ENCODE measurements around the gene MEF2A.
"Not testable (repeated sequence)": the region's sequence is repeated elsewhere in the genome, so short reads cannot be mapped to it uniquely, and the experiment has no call there.

Gene MEF2A

DNA sequence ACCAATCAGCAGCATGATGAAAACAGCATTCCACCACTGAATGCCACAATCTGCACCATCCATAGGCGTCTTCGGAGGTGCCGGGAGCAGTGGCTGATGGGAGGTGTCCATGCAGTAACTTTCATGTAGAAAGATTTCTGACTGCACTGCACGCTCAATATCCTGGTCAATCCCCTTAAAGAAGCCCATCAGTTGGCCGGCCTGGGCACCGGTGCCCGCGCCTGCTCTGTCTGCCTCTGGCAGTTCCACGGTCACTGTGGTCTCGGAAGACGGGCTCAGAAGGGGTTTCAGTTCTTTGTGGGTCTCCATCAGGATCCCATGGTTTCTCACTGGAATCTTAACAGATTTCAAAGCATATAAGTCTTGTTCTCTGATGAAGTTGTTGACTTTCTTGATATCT lies 163.5 kb downstream of the MEF2A start:
- Histone ChIP-seq H3K4me3 (ENCODE audit: low read length in 2 of 2) (no peak overlapping the region), H3K4me1 (ENCODE audit: control insufficient read depth, insufficient read depth, low read length) (peaks cover 13% of the 10 kb centered on the region)

GRCh38 chr15:99729920-99730319 lies 164.1 kb downstream of the MEF2A start:
- no peaks in the 10 kb centered on the region for H3K9me3 ChIP-seq (ENCODE audit: control insufficient read depth in 2 of 2, low read length in 2 of 2)
- peaks cover 9 to 15% of the 10 kb centered on the region in 2 donors for H3K36me3 ChIP-seq (ENCODE audit: control insufficient read depth in 2 of 2, insufficient read depth in 2 of 2, low read length in 2 of 2)
- peaks cover 13% of the 10 kb centered on the region for H3K4me1 ChIP-seq (ENCODE audit: control insufficient read depth, insufficient read depth, low read length)
- no peak overlapping the region for H3K9ac ChIP-seq (ENCODE audit: low read length in 2 of 2)
- H3K27me3 ChIP-seq (ENCODE audit: control insufficient read depth in 1 of 2, insufficient read depth in 2 of 2, low read length in 2 of 2) = no peaks in the 10 kb centered on the region
- no peak overlapping the region for H3K4me3 ChIP-seq (ENCODE audit: low read length in 2 of 2)
- no peak overlapping the region for H3K27ac ChIP-seq (ENCODE audit: low read length)

More for the DNA sequence above, 163.5 kb downstream of the MEF2A start:
- no peak overlapping the region for H3K9ac ChIP-seq (ENCODE audit: low read length in 2 of 2)
- no peaks in the 10 kb centered on the region for H3K27me3 ChIP-seq (ENCODE audit: control insufficient read depth in 1 of 2, insufficient read depth in 2 of 2, low read length in 2 of 2)
- peaks cover 9 to 15% of the 10 kb centered on the region in 2 donors for H3K36me3 ChIP-seq (ENCODE audit: control insufficient read depth in 2 of 2, insufficient read depth in 2 of 2, low read length in 2 of 2)
- no peak overlapping the region for H3K27ac ChIP-seq (ENCODE audit: low read length)
- H3K9me3 ChIP-seq (ENCODE audit: control insufficient read depth in 2 of 2, low read length in 2 of 2) = no peaks in the 10 kb centered on the region

GRCh38 chr15:99731336-99732123 lies 165.7 kb downstream of the MEF2A start:
- Histone ChIP-seq H3K27me3 (ENCODE audit: control insufficient read depth in 1 of 2, insufficient read depth in 2 of 2, low read length in 2 of 2) (no peaks in the 10 kb centered on the region), H3K4me3 (ENCODE audit: low read length in 2 of 2) (peak overlapping the region; percentile 83 to 85), H3K36me3 (ENCODE audit: control insufficient read depth in 2 of 2, insufficient read depth in 2 of 2, low read length in 2 of 2) (peaks cover 9 to 13% of the 10 kb centered on the region in 2 donors), H3K9me3 (ENCODE audit: control insufficient read depth in 2 of 2, low read length in 2 of 2) (no peaks in the 10 kb centered on the region), H3K4me1 (ENCODE audit: control insufficient read depth, insufficient read depth, low read length) (peaks cover 13% of the 10 kb centered on the region), H3K27ac (ENCODE audit: low read length) (no peak overlapping the region), H3K9ac (ENCODE audit: low read length in 2 of 2) (no peak overlapping the region)

DNA sequence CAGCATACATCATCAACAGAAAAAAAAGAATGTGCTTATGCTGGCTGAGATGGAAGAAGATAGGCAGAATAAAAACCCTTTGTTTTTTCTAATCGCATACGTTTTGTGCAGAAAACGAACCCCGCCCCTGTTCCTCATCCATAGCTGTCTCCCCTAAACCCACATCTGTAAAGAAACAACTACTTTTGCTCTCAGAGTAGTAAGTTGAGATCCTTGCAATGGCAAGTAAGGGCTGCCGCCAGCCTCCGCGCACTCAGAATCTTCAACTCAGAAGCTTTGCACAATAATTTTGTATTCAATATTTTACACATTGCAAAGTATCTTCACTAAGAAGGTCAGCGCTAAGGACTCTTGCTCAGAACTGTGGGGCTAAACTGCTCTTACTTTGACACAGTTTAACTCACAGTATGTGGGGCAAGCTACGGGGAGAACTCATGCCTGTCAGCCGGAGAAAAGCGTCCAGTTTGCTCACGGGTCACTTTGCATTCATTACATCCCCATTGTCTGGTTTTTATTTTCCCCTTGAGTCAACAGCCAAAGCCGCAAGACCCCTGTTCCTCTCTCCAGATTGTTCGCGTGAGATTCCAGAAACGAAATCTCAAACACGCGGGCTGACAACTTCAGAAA lies 166.5 kb downstream of the MEF2A start:
- Histone ChIP-seq H3K9me3 (ENCODE audit: control insufficient read depth in 2 of 2, low read length in 2 of 2) (no peaks in the 10 kb centered on the region), H3K4me1 (ENCODE audit: control insufficient read depth, insufficient read depth, low read length) (peaks cover 13% of the 10 kb centered on the region), H3K27me3 (ENCODE audit: control insufficient read depth in 1 of 2, insufficient read depth in 2 of 2, low read length in 2 of 2) (no peaks in the 10 kb centered on the region), H3K36me3 (ENCODE audit: control insufficient read depth in 2 of 2, insufficient read depth in 2 of 2, low read length in 2 of 2) (peaks cover 9 to 13% of the 10 kb centered on the region in 2 donors), H3K9ac (ENCODE audit: low read length in 2 of 2) (peak overlapping the region; percentile 72 to 75), H3K27ac (ENCODE audit: low read length) (peak overlapping the region; percentile 53), H3K4me3 (ENCODE audit: low read length in 2 of 2) (peak overlapping the region; percentile 83 to 85)

DNA sequence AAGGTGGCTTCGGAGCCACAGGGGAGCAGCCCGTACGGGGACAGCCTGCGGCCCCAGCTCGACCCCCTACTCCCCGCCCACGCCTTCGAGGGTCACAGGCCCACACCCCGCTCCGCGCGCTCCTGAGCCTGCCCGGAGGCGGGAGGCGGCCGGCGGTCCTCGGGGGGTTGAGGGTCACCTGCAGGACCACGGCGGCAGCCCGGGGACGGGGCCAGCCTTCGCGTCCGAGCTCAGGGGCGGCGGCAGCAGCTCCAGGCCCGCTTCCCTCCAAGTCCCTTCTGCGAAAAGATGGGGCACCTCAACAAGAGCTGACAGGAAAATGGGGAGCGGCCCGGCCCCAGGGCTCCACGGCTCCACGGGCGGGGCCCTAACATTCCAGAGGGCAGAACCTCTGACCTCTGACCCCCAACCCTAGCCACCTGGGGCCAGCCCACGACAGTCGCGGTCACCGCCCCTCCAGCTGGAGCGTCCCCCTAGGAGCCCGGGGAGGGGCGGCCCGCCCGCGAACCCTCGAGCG lies 167.0 kb downstream of the MEF2A start:
- no peaks in the 10 kb centered on the region for H3K9me3 ChIP-seq (ENCODE audit: control insufficient read depth in 2 of 2, low read length in 2 of 2)
- peak overlapping the region; percentile 72 to 75 for H3K9ac ChIP-seq (ENCODE audit: low read length in 2 of 2)
- peak overlapping the region; percentile 83 to 85 for H3K4me3 ChIP-seq (ENCODE audit: low read length in 2 of 2)
- H3K36me3 ChIP-seq (ENCODE audit: control insufficient read depth in 2 of 2, insufficient read depth in 2 of 2, low read length in 2 of 2) = peaks cover 9 to 12% of the 10 kb centered on the region in 2 donors
- H3K27ac ChIP-seq (ENCODE audit: low read length) = peak overlapping the region; percentile 53
- H3K27me3 ChIP-seq (ENCODE audit: control insufficient read depth in 1 of 2, insufficient read depth in 2 of 2, low read length in 2 of 2) = no peaks in the 10 kb centered on the region
- H3K4me1 ChIP-seq (ENCODE audit: control insufficient read depth, insufficient read depth, low read length) = peaks cover 13% of the 10 kb centered on the region

GRCh38 chr15:99733268-99734039 lies 167.7 kb downstream of the MEF2A start, which contains the start of gene LYSMD4:
TSS of gene LYSMD4 (minus strand) at chr15:99733437. CDS start at chr15:99731999, 1,438 bp downstream.
- peaks cover 7 to 8% of the 10 kb centered on the region in 2 donors for H3K36me3 ChIP-seq (ENCODE audit: control insufficient read depth in 2 of 2, insufficient read depth in 2 of 2, low read length in 2 of 2)
- no peaks in the 10 kb centered on the region for H3K27me3 ChIP-seq (ENCODE audit: control insufficient read depth in 1 of 2, insufficient read depth in 2 of 2, low read length in 2 of 2)
- peak within 1 kb of the TSS; percentile 81 to 90 for H3K9ac ChIP-seq (ENCODE audit: low read length in 2 of 2)
- no peaks in the 10 kb centered on the region for H3K9me3 ChIP-seq (ENCODE audit: control insufficient read depth in 2 of 2, low read length in 2 of 2)
- H3K27ac ChIP-seq (ENCODE audit: low read length) = peak within 1 kb of the TSS; percentile 92
- H3K4me1 ChIP-seq (ENCODE audit: control insufficient read depth, insufficient read depth, low read length) = peaks cover 13% of the 10 kb centered on the region
- peak within 1 kb of the TSS; percentile 83 to 85 for H3K4me3 ChIP-seq (ENCODE audit: low read length in 2 of 2)

DNA sequence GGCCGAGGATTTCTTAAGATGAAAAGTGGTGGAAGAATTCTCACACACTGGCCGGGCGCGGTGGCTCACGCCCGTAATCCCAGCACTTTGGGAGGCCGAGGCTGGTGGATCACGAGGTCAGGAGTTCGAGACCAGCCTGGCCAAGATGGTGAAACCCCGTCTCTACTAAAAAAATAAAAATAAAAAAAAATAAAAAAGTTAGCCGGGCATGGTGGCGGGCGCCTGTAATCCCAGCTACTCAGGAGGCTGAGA lies 168.2 kb downstream of the MEF2A start:
- H3K4me3 ChIP-seq (ENCODE audit: low read length in 2 of 2) = peak overlapping the region; percentile 63 to 79
- peaks cover 13% of the 10 kb centered on the region for H3K4me1 ChIP-seq (ENCODE audit: control insufficient read depth, insufficient read depth, low read length)
- peak overlapping the region; percentile 81 to 90 for H3K9ac ChIP-seq (ENCODE audit: low read length in 2 of 2)
- not testable (repeated sequence) for H3K27me3 ChIP-seq (ENCODE audit: control insufficient read depth in 1 of 2, insufficient read depth in 2 of 2, low read length in 2 of 2); H3K9me3 ChIP-seq (ENCODE audit: control insufficient read depth in 2 of 2, low read length in 2 of 2); H3K36me3 ChIP-seq (ENCODE audit: control insufficient read depth in 2 of 2, insufficient read depth in 2 of 2, low read length in 2 of 2)
- H3K27ac ChIP-seq (ENCODE audit: low read length) = peak overlapping the region; percentile 92

GRCh38 chr15:99734575-99734974 lies 168.8 kb downstream of the MEF2A start:
- Histone ChIP-seq H3K9ac (ENCODE audit: low read length in 2 of 2) (no peak overlapping the region), H3K4me1 (ENCODE audit: control insufficient read depth, insufficient read depth, low read length) (peaks cover 13% of the 10 kb centered on the region), H3K27ac (ENCODE audit: low read length) (no peak overlapping the region), H3K36me3 (ENCODE audit: control insufficient read depth in 2 of 2, insufficient read depth in 2 of 2, low read length in 2 of 2) (no peaks in the 10 kb centered on the region), H3K4me3 (ENCODE audit: low read length in 2 of 2) (no peak overlapping the region), H3K27me3 (ENCODE audit: control insufficient read depth in 1 of 2, insufficient read depth in 2 of 2, low read length in 2 of 2) (no peaks in the 10 kb centered on the region), H3K9me3 (ENCODE audit: control insufficient read depth in 2 of 2, low read length in 2 of 2) (no peaks in the 10 kb centered on the region)

DNA sequence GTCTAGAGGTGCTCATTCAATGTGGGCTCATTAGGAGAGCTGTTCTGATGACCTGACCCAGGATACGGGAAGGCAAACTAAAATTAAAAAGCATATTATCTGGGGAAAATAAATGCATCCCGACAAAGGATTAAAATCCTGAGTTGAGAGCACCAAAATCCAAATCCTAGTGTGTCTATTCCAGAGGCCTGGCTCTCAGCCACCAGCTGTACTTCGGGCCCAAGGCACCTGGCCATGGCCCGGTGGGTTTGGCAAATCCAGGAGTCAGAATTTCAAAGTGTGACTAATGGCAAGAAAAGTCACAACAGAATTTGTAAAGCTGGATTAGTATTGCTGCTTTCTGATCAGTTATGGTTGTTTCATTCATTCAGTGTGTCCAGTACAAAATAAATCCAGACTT lies 170.1 kb downstream of the MEF2A start:
- no peak overlapping the region for H3K9ac ChIP-seq (ENCODE audit: low read length in 2 of 2)
- H3K27me3 ChIP-seq (ENCODE audit: control insufficient read depth in 1 of 2, insufficient read depth in 2 of 2, low read length in 2 of 2) = no peaks in the 10 kb centered on the region
- peaks cover 13% of the 10 kb centered on the region for H3K4me1 ChIP-seq (ENCODE audit: control insufficient read depth, insufficient read depth, low read length)
- no peak overlapping the region for H3K4me3 ChIP-seq (ENCODE audit: low read length in 2 of 2)
- no peak overlapping the region for H3K27ac ChIP-seq (ENCODE audit: low read length)
- H3K9me3 ChIP-seq (ENCODE audit: control insufficient read depth in 2 of 2, low read length in 2 of 2) = no peaks in the 10 kb centered on the region
- H3K36me3 ChIP-seq (ENCODE audit: control insufficient read depth in 2 of 2, insufficient read depth in 2 of 2, low read length in 2 of 2) = no peaks in the 10 kb centered on the region

- Histone ChIP-seq H3K27me3 (ENCODE audit: control insufficient read depth in 1 of 2, insufficient read depth in 2 of 2, low read length in 2 of 2) (no peaks in the 10 kb centered on the region), H3K36me3 (ENCODE audit: control insufficient read depth in 2 of 2, insufficient read depth in 2 of 2, low read length in 2 of 2) (no peaks in the 10 kb centered on the region), H3K9ac (ENCODE audit: low read length in 2 of 2) (no peak overlapping the region), H3K4me1 (ENCODE audit: control insufficient read depth, insufficient read depth, low read length) (peaks cover 9% of the 10 kb centered on the region), H3K9me3 (ENCODE audit: control insufficient read depth in 2 of 2, low read length in 2 of 2) (no peaks in the 10 kb centered on the region), H3K4me3 (ENCODE audit: low read length in 2 of 2) (no peak overlapping the region), H3K27ac (ENCODE audit: low read length) (no peak overlapping the region)
These were observed 170.9 kb downstream of the MEF2A start for GRCh38 chr15:99736702-99737101.

Data from stomach smooth muscle (tissue), 2 donors.